Spleen (tissue), 11 donors: ENCODE results near the gene DIP2C. TPM values are rescaled to one million over a fixed set of nuclear protein-coding genes. Genes with fewer than 3 reads are reported as not detected.
"Not testable (repeated sequence)": the region's sequence is repeated elsewhere in the genome, so short reads cannot be mapped to it uniquely, and the experiment has no call there.

Experiments
- DNase-seq: peaks from one replicate; pipeline ENCODE4 v3.0.0-alpha.2; 2020
- H3K27ac ChIP-seq, 8 donors: fragments of 200-600 bp; sonication (generic) in 7 of 8; 1 replicate in 4 of 8; 2 replicates in 4 of 8; pipeline versions ENCODE4 v1.5.0 to v1.8.0; 2016 to 2021; ENCODE audit warnings: inconsistent platforms in 4 of 8, mild to moderate bottlenecking in 4 of 8, moderate library complexity in 1 of 8
- H3K27me3 ChIP-seq, 7 donors: fragments of 200-600 bp; sonication (generic) in 6 of 7; replicated peaks in 1 of 7; 1 replicate in 4 of 7; 2 replicates in 3 of 7; pipeline versions ENCODE4 v1.5.0 to v1.8.0; 2016 to 2021; ENCODE audit warnings: inconsistent platforms in 3 of 7, mild to moderate bottlenecking in 1 of 7
- H3K36me3 ChIP-seq, 6 donors: fragments of 200-600 bp; sonication (generic) in 5 of 6; 1 replicate in 4 of 6; 2 replicates in 2 of 6; pipeline versions ENCODE4 v1.5.0 to v1.8.0; 2016 to 2021; ENCODE audit warnings: inconsistent platforms in 2 of 6
- H3K4me1 ChIP-seq, 6 donors: fragments of 200-600 bp; sonication (generic) in 5 of 6; 1 replicate in 3 of 6; 2 replicates in 3 of 6; pipeline versions ENCODE4 v1.5.0 to v1.8.0; 2016 to 2021; ENCODE audit warnings: inconsistent platforms in 3 of 6
- H3K4me3 ChIP-seq, 8 donors: fragments of 200-600 bp; sonication (generic) in 7 of 8; 1 replicate in 4 of 8; 2 replicates in 4 of 8; pipeline versions ENCODE4 v1.5.0 to v1.8.0; 2016 to 2021; ENCODE audit warnings: inconsistent platforms in 4 of 8, mild to moderate bottlenecking in 4 of 8, moderate library complexity in 2 of 8
- H3K9me3 ChIP-seq, 8 donors: fragments of 200-600 bp; sonication (generic) in 7 of 8; 1 replicate in 4 of 8; 2 replicates in 4 of 8; pipeline versions ENCODE4 v1.5.0 to v1.8.0; 2016 to 2021; ENCODE audit warnings: inconsistent platforms in 4 of 8
- POLR2A ChIP-seq, 3 donors: fragments of 450-650 bp; IDR thresholded peaks; one replicate each; pipeline ENCODE4 v1.5.1; 2017; ENCODE audit warnings: antibody characterized with exemption in 3 of 3, mild to moderate bottlenecking in 1 of 3
- POLR2AphosphoS5 ChIP-seq, 3 donors: sonication (generic); formaldehyde crosslinking; IDR thresholded peaks; one replicate each; pipeline ENCODE4 v1.5.1; 2017; ENCODE audit warnings: antibody characterized with exemption in 3 of 3
- WGBS, 5 donors: extraction: QIAGEN DNeasy Blood & Tissue Kit in 3 of 5; methylation state at CpG; one replicate each; pipeline versions ENCODE4 v1.1.5 to v1.1.7; 2013 to 2018; 5-methylcytosine and 5-hydroxymethylcytosine counted together
- intact Hi-C: fragments of 100-400 bp; cut with DNase I; formaldehyde crosslinking; loops from one replicate; pipeline ENCODE4 v1.15.0; 2023; ENCODE audit warnings: low total_unique reads
- polyA plus RNA-seq, 3 donors: library from polyadenylated mRNA; stranded (reverse); fragments of 200-250 nt; gene quantifications; one replicate each; pipeline ENCODE4 v1.2.1, GENCODE V29; 2013
- total RNA-seq, 7 donors: library from RNA; depleted of rRNA in 3 of 7; stranded (reverse); fragments of >200 nt in 3 of 7; fragmentation: NEBNext Ultra II Directional in 4 of 7; extraction: Animal tissue kit (Norgen Biotek cat#: 25700) in 4 of 7; gene quantifications; one replicate each; pipeline versions ENCODE4 v1.1.0 to v1.2.1, GENCODE V29; 2016 to 2021
- TF ChIP-seq, protein P1 (sequence below), 11 experiments: fragments of 200-600 bp in 7 of 11; fragments of 450-650 bp in 4 of 11; sonication (generic) in 4 of 11; IDR thresholded peaks in 8 of 11; conservative IDR thresholded peaks in 3 of 11; 1 replicate in 7 of 11; 2 replicates in 4 of 11; pipeline versions ENCODE4 v1.4.0 to v1.8.0; 2016 to 2021; ENCODE audit warnings: antibody characterized with exemption in 11 of 11, inconsistent platforms in 4 of 11, mild to moderate bottlenecking in 1 of 11
- donor health status: healthy with polysubstance abuse.
- donor health status: DM: no; HTN: no; CAD: no; lungs with moderate emphysema.
- donor health status: DM: no; HTN: no; CAD: no.
- donor health status: Bipolar disorder and iron deficiency.
- donor health status: healthy.
- donor health status: DM: no; HTN: no; CAD: no.
- donor health status: DM: yes; HTN: yes; CAD: no.

Gene DIP2C
- total and polyA plus RNA-seq, 10 donors, result 2.2 to 13.1 (median 9.0) TPM

DNA sequence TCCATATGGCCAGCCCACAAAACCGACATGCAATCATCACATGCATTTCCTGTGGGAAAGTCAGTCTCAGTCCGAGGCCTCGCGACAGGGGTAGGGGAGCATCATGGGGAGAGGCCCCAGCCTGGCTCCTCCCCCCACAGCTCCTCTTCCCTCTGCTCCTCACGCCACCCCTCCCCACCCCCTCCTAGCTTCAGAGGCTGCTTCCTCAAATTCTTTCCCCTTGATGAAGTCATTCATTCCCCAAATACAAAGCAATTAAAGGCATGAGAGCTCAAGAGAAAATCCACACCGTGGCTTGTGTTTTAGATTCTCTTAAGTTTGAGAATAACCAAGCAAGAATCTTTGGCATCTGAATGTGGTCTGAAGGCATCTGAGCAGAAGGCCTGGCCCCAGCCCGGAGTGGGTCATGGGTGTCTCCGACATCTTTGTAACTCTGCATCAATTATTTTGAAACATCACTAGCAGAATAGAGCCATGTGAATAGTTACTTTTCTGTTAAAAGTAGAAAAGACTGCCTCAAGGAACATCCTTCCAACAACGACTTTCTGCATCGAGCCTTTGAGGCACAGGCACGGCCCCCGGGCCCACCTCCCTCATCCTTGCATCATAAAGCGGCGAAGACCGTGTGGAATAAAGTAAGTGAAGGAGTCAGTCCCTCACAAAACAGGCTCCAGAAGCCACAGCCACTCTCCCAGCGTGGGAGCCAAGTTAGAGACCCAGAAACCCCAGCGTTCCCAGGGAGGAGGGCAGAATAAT, 90.9 kb downstream of the DIP2C start:
- TF ChIP-seq POLR2AphosphoS5 (IDR thresholded peaks at IDR 0.05) (no peak), POLR2A (IDR thresholded peaks at IDR 0.05) (no peak)
- TF ChIP-seq, protein P1, sequence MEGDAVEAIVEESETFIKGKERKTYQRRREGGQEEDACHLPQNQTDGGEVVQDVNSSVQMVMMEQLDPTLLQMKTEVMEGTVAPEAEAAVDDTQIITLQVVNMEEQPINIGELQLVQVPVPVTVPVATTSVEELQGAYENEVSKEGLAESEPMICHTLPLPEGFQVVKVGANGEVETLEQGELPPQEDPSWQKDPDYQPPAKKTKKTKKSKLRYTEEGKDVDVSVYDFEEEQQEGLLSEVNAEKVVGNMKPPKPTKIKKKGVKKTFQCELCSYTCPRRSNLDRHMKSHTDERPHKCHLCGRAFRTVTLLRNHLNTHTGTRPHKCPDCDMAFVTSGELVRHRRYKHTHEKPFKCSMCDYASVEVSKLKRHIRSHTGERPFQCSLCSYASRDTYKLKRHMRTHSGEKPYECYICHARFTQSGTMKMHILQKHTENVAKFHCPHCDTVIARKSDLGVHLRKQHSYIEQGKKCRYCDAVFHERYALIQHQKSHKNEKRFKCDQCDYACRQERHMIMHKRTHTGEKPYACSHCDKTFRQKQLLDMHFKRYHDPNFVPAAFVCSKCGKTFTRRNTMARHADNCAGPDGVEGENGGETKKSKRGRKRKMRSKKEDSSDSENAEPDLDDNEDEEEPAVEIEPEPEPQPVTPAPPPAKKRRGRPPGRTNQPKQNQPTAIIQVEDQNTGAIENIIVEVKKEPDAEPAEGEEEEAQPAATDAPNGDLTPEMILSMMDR (IDR thresholded peaks at IDR 0.05 in 8 of 11, conservative IDR thresholded peaks at IDR 0.05 in 3 of 11), result no peak
- intact Hi-C loops, result no loop called here
- Histone ChIP-seq H3K4me3 (no peak overlapping the region), H3K9me3 (no peaks in the 10 kb centered on the region), H3K4me1 (peaks cover 0 to 14% (median 4%) of the 10 kb centered on the region in 6 donors), H3K36me3 (no peaks in the 10 kb centered on the region), H3K27me3 (peaks cover 0 to 18% (median 0%) of the 10 kb centered on the region in 7 donors), H3K27ac (no peak overlapping the region)
- no peak for DNase-seq
- WGBS, 5 donors, result 59 to 69% (median 67%) methylated on average over 17 of the region's 17 CpGs

DNA sequence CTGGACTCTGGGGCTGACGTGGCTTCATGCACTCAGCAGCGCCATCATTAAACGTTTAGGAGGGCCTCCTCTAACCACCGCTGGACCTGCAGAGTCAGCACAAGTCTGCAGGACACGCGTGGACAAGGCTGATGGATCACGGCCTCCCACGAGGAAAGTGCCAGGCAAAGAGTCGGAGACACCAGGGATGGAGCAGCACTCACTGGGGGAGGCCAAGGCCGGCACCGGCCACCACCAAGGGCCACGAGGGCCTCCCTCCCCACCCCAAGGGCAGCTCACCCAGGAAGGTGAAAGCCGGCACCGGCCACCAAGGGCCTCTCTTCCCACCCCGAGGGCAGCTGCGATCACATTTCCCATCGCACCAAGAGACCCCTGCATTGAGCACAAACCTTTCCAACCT, 91.5 kb downstream of the DIP2C start:
- peaks cover 0 to 18% (median 0%) of the 10 kb centered on the region in 7 donors for H3K27me3 ChIP-seq
- peaks cover 0 to 14% (median 4%) of the 10 kb centered on the region in 6 donors for H3K4me1 ChIP-seq
- no peak overlapping the region for H3K27ac ChIP-seq
- TF ChIP-seq POLR2A (IDR thresholded peaks at IDR 0.05) (no peak), POLR2AphosphoS5 (IDR thresholded peaks at IDR 0.05) (no peak)
- TF ChIP-seq, protein P1 (IDR thresholded peaks at IDR 0.05 in 8 of 11, conservative IDR thresholded peaks at IDR 0.05 in 3 of 11), result no peak
- no peaks in the 10 kb centered on the region for H3K9me3 ChIP-seq
- intact Hi-C loops, result no loop called here
- H3K36me3 ChIP-seq, result no peaks in the 10 kb centered on the region
- 88 to 98% (median 91%) methylated on average over 14 to 17 of the region's 17 CpGs for WGBS, 5 donors
- no peak overlapping the region for H3K4me3 ChIP-seq
- no peak for DNase-seq

DNA sequence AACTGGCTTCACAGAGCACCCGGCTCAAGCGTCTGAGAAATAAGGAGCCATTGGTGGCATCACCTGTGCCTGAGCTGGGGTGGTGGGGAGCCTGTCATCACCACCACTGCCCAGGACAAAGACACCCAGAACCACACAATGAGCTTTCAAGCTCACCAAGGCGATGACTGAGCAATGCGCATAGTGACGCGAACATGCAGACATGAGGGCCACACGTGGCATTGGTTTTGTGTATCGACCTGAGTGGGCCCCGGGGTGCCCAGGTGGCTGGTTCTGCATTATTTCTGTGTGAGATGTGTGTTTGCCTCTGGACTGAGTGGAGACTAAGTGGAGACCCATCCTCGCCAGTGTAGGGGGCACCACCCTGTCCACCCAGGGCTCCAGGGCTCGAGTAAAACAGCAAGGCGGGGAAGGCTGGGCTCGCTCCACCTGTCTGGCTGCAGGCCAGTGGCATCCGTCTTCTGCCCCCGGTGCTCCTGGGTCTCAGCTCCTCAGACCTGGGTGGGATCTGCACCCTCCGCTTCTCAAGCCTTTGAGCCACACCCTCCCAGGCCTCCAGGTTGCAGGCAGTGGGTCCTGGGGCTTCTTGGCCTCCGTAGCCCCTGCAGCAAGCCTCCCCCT, 92.6 kb downstream of the DIP2C start:
- 91 to 96% (median 94%) methylated on average over 16 to 17 of the region's 17 CpGs for WGBS, 5 donors
- peaks cover 0 to 9% (median 2%) of the 10 kb centered on the region in 6 donors for H3K4me1 ChIP-seq
- intact Hi-C loops, result no loop called here

DNA sequence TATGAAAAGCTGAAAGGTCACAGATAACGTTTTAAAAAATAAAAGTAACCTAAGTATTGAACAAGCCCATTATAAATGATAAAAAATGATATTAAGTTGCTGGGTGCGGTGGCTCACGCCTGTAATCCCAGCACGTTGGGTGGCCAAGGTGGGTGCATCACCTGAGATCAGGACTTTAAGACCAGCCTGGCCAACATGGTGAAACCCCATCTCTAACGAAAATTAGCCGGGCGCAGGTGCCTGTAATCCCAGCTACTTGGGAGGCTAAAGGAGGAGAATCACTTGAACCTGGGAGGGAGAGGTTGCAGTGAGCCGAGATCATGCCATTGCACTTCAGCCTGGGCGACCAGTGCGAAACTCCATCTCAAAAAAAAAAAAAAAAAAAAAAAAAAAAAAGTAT, 93.3 kb downstream of the DIP2C start:
- WGBS, 5 donors, result 89 to 96% (median 93%) methylated on average over 10 of the region's 10 CpGs
- H3K9me3 ChIP-seq, intact Hi-C loops, H3K27ac ChIP-seq, H3K36me3 ChIP-seq, DNase-seq, H3K4me1 ChIP-seq, H3K4me3 ChIP-seq: not testable (repeated sequence)
- H3K27me3 ChIP-seq, result peaks cover 0 to 12% (median 0%) of the 10 kb centered on the region in 7 donors

More for the DNA sequence above, 92.6 kb downstream of the DIP2C start:
- H3K9me3 ChIP-seq, result no peaks in the 10 kb centered on the region
- DNase-seq, result no peak
- H3K4me3 ChIP-seq, result no peak overlapping the region
- H3K27ac ChIP-seq, result no peak overlapping the region
- TF ChIP-seq, protein P1 (IDR thresholded peaks at IDR 0.05 in 8 of 11, conservative IDR thresholded peaks at IDR 0.05 in 3 of 11), result no peak
- no peak for TF ChIP-seq POLR2AphosphoS5 (IDR thresholded peaks at IDR 0.05)
- no peak for TF ChIP-seq POLR2A (IDR thresholded peaks at IDR 0.05)
- no peaks in the 10 kb centered on the region for H3K36me3 ChIP-seq
- H3K27me3 ChIP-seq, result peaks cover 0 to 12% (median 0%) of the 10 kb centered on the region in 7 donors
